HG02870 (cell line): ENCODE measurements around the gene TMEM181.

ENCODE experiments used
- ATAC-seq: cut with Tn5 transposase; IDR thresholded peaks from one replicate; pipeline ENCODE4 v1.9.1; 2021; ENCODE audit warnings: mild to moderate bottlenecking, moderate library complexity; ENCODE audit not compliant: unreplicated experiment

TMEM181 gene

GRCh38 chr6:158680481-158680880 lies 120.6 kb downstream of the TMEM181 start:
- no peak for ATAC-seq

GRCh38 chr6:158684311-158684710 lies 124.4 kb downstream of the TMEM181 start:
- ATAC-seq: no peak

- ATAC-seq: no peak
Observed at GRCh38 chr6:158684745-158685324, 124.9 kb downstream of the TMEM181 start.
